ENCODE results near the gene BCAS1. TPM values are rescaled to one million over a fixed set of nuclear protein-coding genes. Genes with fewer than 3 reads are reported as not detected.
A peak's percentile ranks its signal among the peaks of the same experiment; 100 is the strongest.

The BCAS1 gene
- polyA plus RNA-seq, 1 of the 3 experiments (the other 2 are of a cell fraction) = not detected

DNA sequence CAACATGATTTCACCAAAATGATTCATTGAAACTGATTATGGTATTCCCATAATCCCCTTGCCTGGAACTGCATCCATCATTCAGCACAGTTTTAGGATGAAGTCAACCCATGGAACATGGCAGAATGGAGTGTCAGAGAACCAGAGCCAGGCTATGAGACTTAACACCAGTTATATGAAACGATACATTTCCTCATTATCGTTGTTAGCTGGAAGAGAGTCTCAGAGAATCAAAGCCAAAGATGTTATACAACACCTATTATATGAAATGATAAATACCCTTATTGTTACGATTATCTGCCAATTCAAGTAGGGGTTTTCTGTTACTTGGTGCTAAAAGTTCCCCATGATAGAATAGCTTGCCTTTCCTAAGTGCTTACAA, 131.2 kb downstream of the BCAS1 start (continued):
- no peak for TF ChIP-seq FOSL2 (IDR thresholded peaks at IDR 0.05; ENCODE audit: borderline replicate concordance, low read depth)
- no peak for TF ChIP-seq NFIC (IDR thresholded peaks at IDR 0.05; ENCODE audit: borderline replicate concordance)
- TF ChIP-seq JUND (IDR thresholded peaks at IDR 0.05) = no peak

DNA sequence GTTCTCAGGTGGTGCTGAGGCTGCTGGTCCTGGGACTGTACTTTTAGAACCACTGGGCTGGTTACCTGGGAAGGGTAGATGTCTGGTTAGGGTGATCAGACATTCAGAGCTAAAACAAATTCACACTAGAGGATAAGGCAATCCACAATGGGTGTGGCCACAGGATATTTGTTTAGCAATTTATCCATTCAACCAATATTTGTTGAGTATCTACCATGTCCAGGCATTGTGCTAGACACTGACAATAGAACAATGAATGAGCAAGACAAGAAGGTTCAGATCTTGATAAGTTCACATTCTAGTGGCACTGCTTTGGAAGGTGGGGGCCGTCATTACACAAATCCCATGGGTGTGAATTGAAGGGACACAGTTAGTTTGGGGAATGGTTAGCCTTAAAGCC, 131.7 kb downstream of the BCAS1 start:
- peak overlapping the region; percentile 64; the same call in 1 of the 2 replicates for H2AFZ ChIP-seq (ENCODE audit: low read depth)
- no peaks in the 10 kb centered on the region for H3K9me3 ChIP-seq
- H3K4me1 ChIP-seq (ENCODE audit: control insufficient read depth in 1 of 2, insufficient read depth in 2 of 2, low read depth in 1 of 2, low read length in 1 of 2) = peaks cover 13 to 48% of the 10 kb centered on the region in 2 experiments
- peak overlapping the region; percentile 53 to 93; a peak in 3 of 4 replicates for H3K27ac ChIP-seq (ENCODE audit: low read depth in 2 of 2, low read length in 1 of 2)
- ChIA-PET POLR2A (no interaction called here), CTCF (interaction anchor here (1.3 to 4.9 kb wide), 3 partner anchors 9 to 359 kb away, joined by 7 to 46 read pairs (median 10); no protein-coding TSS in a partner anchor)
- H3K36me3 ChIP-seq (replicated peaks in 1 of 2; ENCODE audit: control insufficient read depth in 1 of 2, insufficient read depth in 2 of 2, low read length in 1 of 2) = no peaks in the 10 kb centered on the region
- DNase-seq = no peak
- TF ChIP-seq JUND (IDR thresholded peaks at IDR 0.05) (no peak), MXI1 (IDR thresholded peaks at IDR 0.05; ENCODE audit: low read depth, low read length) (no peak), MEF2A (IDR thresholded peaks at IDR 0.05; ENCODE audit: borderline replicate concordance, low read depth) (no peak)
- TF ChIP-seq, protein P1, sequence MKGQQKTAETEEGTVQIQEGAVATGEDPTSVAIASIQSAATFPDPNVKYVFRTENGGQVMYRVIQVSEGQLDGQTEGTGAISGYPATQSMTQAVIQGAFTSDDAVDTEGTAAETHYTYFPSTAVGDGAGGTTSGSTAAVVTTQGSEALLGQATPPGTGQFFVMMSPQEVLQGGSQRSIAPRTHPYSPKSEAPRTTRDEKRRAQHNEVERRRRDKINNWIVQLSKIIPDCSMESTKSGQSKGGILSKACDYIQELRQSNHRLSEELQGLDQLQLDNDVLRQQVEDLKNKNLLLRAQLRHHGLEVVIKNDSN (IDR thresholded peaks at IDR 0.05; ENCODE audit: borderline replicate concordance, low read depth) = no peak
- no peaks in the 10 kb centered on the region for H3K27me3 ChIP-seq (ENCODE audit: insufficient read depth)
- H3K9ac ChIP-seq = 0 out of 2 replicates have a peak overlapping the region, but pooled peaks have one; percentile 54
- no peaks in the 10 kb centered on the region for H3K9me2 ChIP-seq
- H3K4me3 ChIP-seq (ENCODE audit: low read depth in 2 of 2, low read length in 1 of 2) = no peak overlapping the region
- 100% methylated on average over 1 of the region's 1 CpG for WGBS (ENCODE audit: low lambda C conversion rate)
- no peak overlapping the region for H3K4me2 ChIP-seq
- H4K20me1 ChIP-seq (ENCODE audit: insufficient read depth) = no peaks in the 10 kb centered on the region
- H3F3A ChIP-seq (replicated peaks; ENCODE audit: insufficient read depth) = peaks cover 28% of the 10 kb centered on the region
- H3K79me2 ChIP-seq (ENCODE audit: insufficient read depth) = no peaks in the 10 kb centered on the region

DNA sequence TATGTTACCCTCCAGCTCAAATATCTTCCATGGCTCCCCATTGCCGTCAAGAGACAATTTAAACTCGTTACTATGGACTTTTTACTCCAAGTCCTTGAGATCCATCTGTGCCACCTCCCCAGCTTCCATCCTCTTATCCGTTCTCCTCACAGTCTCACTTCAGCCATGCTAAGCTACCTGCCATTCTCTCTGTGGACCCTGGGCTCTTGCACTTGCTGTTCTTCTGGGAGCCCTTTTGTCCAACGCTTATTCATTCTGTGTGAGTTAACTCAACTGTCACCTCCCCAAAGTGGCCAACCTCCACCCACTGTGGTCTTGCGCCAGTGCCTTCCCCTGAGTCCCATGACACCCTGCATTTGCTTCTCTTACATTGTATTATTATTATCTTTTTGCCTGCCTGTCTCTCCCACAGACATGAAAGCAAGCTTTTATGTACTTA, 132.4 kb downstream of the BCAS1 start:
- Histone ChIP-seq H3K4me3 (ENCODE audit: low read depth in 2 of 2, low read length in 1 of 2) (no peak overlapping the region), H4K20me1 (ENCODE audit: insufficient read depth) (no peaks in the 10 kb centered on the region), H3K27me3 (ENCODE audit: insufficient read depth) (no peaks in the 10 kb centered on the region), H3K4me1 (ENCODE audit: control insufficient read depth in 1 of 2, insufficient read depth in 2 of 2, low read depth in 1 of 2, low read length in 1 of 2) (peaks cover 13 to 45% of the 10 kb centered on the region in 2 experiments), H3K36me3 (replicated peaks in 1 of 2; ENCODE audit: control insufficient read depth in 1 of 2, insufficient read depth in 2 of 2, low read length in 1 of 2) (no peaks in the 10 kb centered on the region), H3K79me2 (ENCODE audit: insufficient read depth) (no peaks in the 10 kb centered on the region), H3K9me3 (no peaks in the 10 kb centered on the region), H3K4me2 (no peak overlapping the region), H3K27ac (ENCODE audit: low read depth in 2 of 2, low read length in 1 of 2) (no peak overlapping the region), H3K9ac (no peak overlapping the region), H3K9me2 (no peaks in the 10 kb centered on the region), H3F3A (replicated peaks; ENCODE audit: insufficient read depth) (peaks cover 21% of the 10 kb centered on the region), H2AFZ (ENCODE audit: low read depth) (no peak overlapping the region)
- ChIA-PET POLR2A (no interaction called here), CTCF (interaction anchor here (1.1 to 4.9 kb wide), 2 partner anchors 13 to 358 kb away, joined by 3 to 46 read pairs; no protein-coding TSS in a partner anchor)
- TF ChIP-seq, protein P2, sequence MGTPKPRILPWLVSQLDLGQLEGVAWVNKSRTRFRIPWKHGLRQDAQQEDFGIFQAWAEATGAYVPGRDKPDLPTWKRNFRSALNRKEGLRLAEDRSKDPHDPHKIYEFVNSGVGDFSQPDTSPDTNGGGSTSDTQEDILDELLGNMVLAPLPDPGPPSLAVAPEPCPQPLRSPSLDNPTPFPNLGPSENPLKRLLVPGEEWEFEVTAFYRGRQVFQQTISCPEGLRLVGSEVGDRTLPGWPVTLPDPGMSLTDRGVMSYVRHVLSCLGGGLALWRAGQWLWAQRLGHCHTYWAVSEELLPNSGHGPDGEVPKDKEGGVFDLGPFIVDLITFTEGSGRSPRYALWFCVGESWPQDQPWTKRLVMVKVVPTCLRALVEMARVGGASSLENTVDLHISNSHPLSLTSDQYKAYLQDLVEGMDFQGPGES (IDR thresholded peaks at IDR 0.05; ENCODE audit: low read depth, low read length) = no peak
- 94% methylated on average over 5 of the region's 5 CpGs for WGBS (ENCODE audit: low lambda C conversion rate)
- no peak for DNase-seq

DNA sequence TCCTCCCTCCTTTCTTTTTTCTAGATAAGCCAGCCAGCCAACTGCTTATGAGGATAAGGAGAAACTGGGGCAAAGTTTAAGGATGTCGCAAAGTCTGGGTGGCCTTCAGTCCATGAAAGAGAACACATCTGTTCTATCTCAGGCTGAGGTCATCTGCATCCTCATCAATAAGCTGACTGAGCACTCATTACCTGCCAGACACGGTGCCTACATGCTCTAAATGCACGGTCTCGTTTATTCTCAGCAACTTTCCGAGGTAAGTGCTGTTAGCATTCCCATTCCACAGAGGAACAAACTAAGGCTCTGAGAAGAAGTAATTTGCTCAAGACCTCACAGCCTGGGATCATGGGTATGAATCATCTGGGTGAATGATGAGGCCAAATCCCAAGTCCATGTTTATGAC, 133.1 kb downstream of the BCAS1 start:
- H4K20me1 ChIP-seq (ENCODE audit: insufficient read depth) = no peaks in the 10 kb centered on the region
- no peak overlapping the region for H3K4me2 ChIP-seq
- peaks cover 20% of the 10 kb centered on the region for H3F3A ChIP-seq (replicated peaks; ENCODE audit: insufficient read depth)
- no peak overlapping the region for H3K9ac ChIP-seq
- H3K9me2 ChIP-seq = no peaks in the 10 kb centered on the region
- H3K27me3 ChIP-seq (ENCODE audit: insufficient read depth) = no peaks in the 10 kb centered on the region
- H2AFZ ChIP-seq (ENCODE audit: low read depth) = no peak overlapping the region
- H3K4me1 ChIP-seq (ENCODE audit: control insufficient read depth in 1 of 2, insufficient read depth in 2 of 2, low read depth in 1 of 2, low read length in 1 of 2) = peaks cover 11 to 42% of the 10 kb centered on the region in 2 experiments
- ChIA-PET POLR2A (no interaction called here), CTCF (interaction anchor here (1.1 kb wide), 1 partner anchor 12 kb away, joined by 3 read pairs; no protein-coding TSS in a partner anchor)
- H3K9me3 ChIP-seq = no peaks in the 10 kb centered on the region
- no peak overlapping the region for H3K27ac ChIP-seq (ENCODE audit: low read depth in 2 of 2, low read length in 1 of 2)
- H3K4me3 ChIP-seq (ENCODE audit: low read depth in 2 of 2, low read length in 1 of 2) = no peak overlapping the region
- DNase-seq = no peak
- no peaks in the 10 kb centered on the region for H3K36me3 ChIP-seq (replicated peaks in 1 of 2; ENCODE audit: control insufficient read depth in 1 of 2, insufficient read depth in 2 of 2, low read length in 1 of 2)
- no peaks in the 10 kb centered on the region for H3K79me2 ChIP-seq (ENCODE audit: insufficient read depth)
- 93% methylated on average over 5 of the region's 5 CpGs for WGBS (ENCODE audit: low lambda C conversion rate)
- TF ChIP-seq, protein P3, sequence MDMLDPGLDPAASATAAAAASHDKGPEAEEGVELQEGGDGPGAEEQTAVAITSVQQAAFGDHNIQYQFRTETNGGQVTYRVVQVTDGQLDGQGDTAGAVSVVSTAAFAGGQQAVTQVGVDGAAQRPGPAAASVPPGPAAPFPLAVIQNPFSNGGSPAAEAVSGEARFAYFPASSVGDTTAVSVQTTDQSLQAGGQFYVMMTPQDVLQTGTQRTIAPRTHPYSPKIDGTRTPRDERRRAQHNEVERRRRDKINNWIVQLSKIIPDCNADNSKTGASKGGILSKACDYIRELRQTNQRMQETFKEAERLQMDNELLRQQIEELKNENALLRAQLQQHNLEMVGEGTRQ (IDR thresholded peaks at IDR 0.05; ENCODE audit: borderline replicate concordance, low read depth, low read length) = no peak
- TF ChIP-seq SIN3A (IDR thresholded peaks at IDR 0.05; ENCODE audit: borderline replicate concordance, low read depth, low read length) (no peak), EZH2phosphoT487 (IDR thresholded peaks at IDR 0.05; ENCODE audit: borderline replicate concordance, low read depth) (no peak), FOSL2 (IDR thresholded peaks at IDR 0.05; ENCODE audit: borderline replicate concordance, low read depth) (no peak), SMC3 (IDR thresholded peaks at IDR 0.05; ENCODE audit: low read depth, low read length) (no peak), FOXJ3 (CRISPR knock-in tag; IDR thresholded peaks at IDR 0.05) (no peak), ELF1 (IDR thresholded peaks at IDR 0.05) (no peak), POLR2AphosphoS5 (IDR thresholded peaks at IDR 0.05; ENCODE audit: low read depth, low read length) (no peak), EP300 (IDR thresholded peaks at IDR 0.05; ENCODE audit: borderline replicate concordance in 1 of 2, low read depth in 1 of 2, low read length in 1 of 2) (no peak)
- TF ChIP-seq, protein P4, sequence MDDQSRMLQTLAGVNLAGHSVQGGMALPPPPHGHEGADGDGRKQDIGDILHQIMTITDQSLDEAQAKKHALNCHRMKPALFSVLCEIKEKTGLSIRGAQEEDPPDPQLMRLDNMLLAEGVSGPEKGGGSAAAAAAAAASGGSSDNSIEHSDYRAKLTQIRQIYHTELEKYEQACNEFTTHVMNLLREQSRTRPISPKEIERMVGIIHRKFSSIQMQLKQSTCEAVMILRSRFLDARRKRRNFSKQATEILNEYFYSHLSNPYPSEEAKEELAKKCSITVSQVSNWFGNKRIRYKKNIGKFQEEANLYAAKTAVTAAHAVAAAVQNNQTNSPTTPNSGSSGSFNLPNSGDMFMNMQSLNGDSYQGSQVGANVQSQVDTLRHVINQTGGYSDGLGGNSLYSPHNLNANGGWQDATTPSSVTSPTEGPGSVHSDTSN (IDR thresholded peaks at IDR 0.05) = no peak

Data from SK-N-SH (cell line).